HL-60 (cell line): ENCODE data around the gene DCC.

Experiments used
- POLR2AphosphoS5 ChIP-seq: IDR thresholded peaks from 2 replicates; pipeline ENCODE4 v1.6.1; 2012; ENCODE audit warnings: low read depth
- TF ChIP-seq, protein P1 (sequence below): IDR thresholded peaks from 2 replicates; pipeline ENCODE4 v1.6.1; 2012; ENCODE audit warnings: low read depth; ENCODE audit not compliant: insufficient replicate concordance
- TF ChIP-seq, protein P2 (sequence below): IDR thresholded peaks from one replicate; pipeline ENCODE4 v1.5.1; 2011; ENCODE audit warnings: low read length, control low read depth, inconsistent platforms; ENCODE audit not compliant: insufficient read depth

DNA sequence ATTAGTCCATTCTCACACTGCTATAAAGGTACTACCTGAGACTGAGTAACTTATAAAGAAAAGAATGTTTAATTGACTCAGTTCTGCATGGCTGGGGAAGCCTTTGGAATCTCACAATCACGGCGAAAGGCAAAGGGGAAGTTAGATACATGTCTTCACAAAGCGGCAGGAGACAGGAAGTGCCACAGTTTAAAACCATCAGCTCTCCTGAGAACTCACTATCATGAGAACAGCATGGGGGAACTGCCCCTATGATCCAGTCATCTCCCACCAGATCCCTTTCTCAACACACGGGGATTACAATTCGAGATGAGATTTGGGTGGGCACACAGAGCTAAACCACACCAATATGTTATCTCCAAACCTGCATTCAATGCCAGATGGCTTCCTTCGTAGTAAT, 716.1 kb downstream of the DCC start:
- TF ChIP-seq, protein P1, sequence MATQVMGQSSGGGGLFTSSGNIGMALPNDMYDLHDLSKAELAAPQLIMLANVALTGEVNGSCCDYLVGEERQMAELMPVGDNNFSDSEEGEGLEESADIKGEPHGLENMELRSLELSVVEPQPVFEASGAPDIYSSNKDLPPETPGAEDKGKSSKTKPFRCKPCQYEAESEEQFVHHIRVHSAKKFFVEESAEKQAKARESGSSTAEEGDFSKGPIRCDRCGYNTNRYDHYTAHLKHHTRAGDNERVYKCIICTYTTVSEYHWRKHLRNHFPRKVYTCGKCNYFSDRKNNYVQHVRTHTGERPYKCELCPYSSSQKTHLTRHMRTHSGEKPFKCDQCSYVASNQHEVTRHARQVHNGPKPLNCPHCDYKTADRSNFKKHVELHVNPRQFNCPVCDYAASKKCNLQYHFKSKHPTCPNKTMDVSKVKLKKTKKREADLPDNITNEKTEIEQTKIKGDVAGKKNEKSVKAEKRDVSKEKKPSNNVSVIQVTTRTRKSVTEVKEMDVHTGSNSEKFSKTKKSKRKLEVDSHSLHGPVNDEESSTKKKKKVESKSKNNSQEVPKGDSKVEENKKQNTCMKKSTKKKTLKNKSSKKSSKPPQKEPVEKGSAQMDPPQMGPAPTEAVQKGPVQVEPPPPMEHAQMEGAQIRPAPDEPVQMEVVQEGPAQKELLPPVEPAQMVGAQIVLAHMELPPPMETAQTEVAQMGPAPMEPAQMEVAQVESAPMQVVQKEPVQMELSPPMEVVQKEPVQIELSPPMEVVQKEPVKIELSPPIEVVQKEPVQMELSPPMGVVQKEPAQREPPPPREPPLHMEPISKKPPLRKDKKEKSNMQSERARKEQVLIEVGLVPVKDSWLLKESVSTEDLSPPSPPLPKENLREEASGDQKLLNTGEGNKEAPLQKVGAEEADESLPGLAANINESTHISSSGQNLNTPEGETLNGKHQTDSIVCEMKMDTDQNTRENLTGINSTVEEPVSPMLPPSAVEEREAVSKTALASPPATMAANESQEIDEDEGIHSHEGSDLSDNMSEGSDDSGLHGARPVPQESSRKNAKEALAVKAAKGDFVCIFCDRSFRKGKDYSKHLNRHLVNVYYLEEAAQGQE: no peak
- TF ChIP-seq, protein P2, sequence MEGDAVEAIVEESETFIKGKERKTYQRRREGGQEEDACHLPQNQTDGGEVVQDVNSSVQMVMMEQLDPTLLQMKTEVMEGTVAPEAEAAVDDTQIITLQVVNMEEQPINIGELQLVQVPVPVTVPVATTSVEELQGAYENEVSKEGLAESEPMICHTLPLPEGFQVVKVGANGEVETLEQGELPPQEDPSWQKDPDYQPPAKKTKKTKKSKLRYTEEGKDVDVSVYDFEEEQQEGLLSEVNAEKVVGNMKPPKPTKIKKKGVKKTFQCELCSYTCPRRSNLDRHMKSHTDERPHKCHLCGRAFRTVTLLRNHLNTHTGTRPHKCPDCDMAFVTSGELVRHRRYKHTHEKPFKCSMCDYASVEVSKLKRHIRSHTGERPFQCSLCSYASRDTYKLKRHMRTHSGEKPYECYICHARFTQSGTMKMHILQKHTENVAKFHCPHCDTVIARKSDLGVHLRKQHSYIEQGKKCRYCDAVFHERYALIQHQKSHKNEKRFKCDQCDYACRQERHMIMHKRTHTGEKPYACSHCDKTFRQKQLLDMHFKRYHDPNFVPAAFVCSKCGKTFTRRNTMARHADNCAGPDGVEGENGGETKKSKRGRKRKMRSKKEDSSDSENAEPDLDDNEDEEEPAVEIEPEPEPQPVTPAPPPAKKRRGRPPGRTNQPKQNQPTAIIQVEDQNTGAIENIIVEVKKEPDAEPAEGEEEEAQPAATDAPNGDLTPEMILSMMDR: no peak
- TF ChIP-seq POLR2AphosphoS5: no peak
